HG02798 (cell line): ENCODE results near the gene AGMO.
A peak's percentile ranks its signal among the peaks of the same experiment; 100 is the strongest.
"Not testable (repeated sequence)": the region's sequence is repeated elsewhere in the genome, so short reads cannot be mapped to it uniquely, and the experiment has no call there.

Experiments used
- ATAC-seq: cut with Tn5 transposase; IDR thresholded peaks from one replicate; pipeline ENCODE4 v1.9.1; 2021; ENCODE audit warnings: mild to moderate bottlenecking; ENCODE audit not compliant: unreplicated experiment, poor library complexity

Gene AGMO

DNA sequence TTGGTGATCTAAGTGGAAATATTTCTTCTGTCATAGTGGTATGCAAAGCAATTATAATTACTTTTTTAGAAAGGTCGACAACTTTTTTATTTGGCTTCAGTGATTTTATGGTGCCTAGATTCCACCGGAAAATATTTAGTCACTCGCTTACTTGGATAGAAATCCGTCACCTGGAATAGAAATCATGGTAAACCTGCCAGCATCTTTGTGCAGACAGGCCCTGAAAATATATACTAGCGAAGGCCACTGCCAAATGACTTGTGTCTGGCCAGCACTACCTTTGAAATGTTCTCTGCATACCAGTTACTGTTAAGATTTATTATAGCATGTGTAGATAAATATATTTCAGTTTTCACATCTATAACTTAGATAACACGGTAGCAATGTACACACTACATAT, 226.4 kb downstream of the AGMO start:
- no peak for ATAC-seq

DNA sequence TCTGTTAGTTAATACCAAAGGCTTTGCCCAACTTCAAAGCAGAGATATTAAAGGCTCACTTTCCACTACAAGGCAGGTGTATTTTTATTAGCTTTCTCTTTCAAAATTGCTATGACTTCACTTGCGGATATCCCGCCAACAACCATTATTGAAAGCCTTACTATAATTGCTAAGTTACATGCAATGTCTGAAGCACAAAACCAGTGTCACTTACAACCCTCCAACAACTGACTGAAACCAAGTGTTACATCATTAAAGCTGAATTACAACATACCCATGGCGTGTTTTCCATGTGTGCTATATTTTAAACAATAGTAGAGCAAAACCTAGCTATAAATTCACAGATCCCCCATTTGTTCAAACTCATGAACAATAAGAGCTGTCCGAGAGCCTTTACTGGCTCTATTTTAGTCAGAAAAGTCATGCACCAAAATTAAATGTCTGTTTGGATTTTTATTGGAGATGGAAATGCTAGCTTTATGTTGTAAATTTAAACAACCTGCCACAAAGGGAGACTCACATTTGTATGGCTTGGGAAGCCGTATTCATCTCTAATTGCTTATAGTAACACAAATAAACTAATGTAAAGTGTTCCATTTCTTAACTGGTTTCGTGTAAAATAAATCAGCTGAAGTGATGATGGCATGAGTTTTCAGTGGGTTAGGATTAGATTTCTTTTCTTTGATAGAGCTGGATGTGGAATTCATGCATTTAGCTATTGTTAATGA, 227.1 kb downstream of the AGMO start:
- ATAC-seq: no peak

- no peak for ATAC-seq
Measured at GRCh38 chr7:15332956-15333355, 228.9 kb downstream of the AGMO start.

- no peak for ATAC-seq
Measured at GRCh38 chr7:15330943-15331342, 230.9 kb downstream of the AGMO start.

- no peak for ATAC-seq
Measured at GRCh38 chr7:15327001-15327400, 234.8 kb downstream of the AGMO start.

- no peak for ATAC-seq
Measured at GRCh38 chr7:15326044-15326644, 235.7 kb downstream of the AGMO start.

GRCh38 chr7:15323550-15323949, 238.3 kb downstream of the AGMO start:
- no peak for ATAC-seq

GRCh38 chr7:15317215-15317614, 244.6 kb downstream of the AGMO start:
- no peak for ATAC-seq

DNA sequence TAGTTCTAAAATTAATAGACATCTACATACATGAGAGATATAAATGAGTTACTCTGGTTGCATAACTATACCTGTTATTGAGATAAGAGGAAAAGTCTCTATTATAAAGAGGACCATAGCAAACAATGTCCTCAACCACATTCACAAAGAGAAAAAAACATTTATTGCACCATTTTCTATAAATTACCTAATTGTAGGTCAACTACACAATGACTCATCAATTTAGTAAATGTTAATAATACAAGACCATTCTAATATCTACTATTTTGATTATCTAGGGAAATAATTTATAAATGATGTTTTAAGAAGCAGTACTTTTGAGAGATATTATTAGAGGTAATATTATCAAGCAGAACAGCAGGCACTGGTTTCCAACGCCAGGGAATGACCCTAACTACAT, 246.1 kb downstream of the AGMO start:
- ATAC-seq: no peak

- ATAC-seq: no peak
Measured at GRCh38 chr7:15314922-15315321, 246.9 kb downstream of the AGMO start.

DNA sequence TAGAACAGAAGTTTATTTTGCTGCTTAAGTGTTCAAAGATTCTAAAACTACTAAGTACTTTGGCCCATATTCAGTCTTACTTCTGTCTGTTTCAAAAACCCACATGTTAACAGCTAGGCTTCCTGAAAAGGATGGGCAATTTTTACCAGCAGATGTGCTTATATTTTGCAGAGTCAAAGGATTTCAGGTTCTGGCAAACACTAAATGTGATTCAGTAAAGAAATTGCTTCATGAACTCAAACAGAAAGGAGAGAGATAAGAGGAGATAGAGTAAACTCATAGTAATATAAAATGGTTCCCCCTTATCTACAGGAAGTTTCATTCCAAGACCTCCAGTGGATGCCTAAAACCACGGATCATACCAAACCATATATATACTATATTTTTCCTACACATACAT, 248.5 kb downstream of the AGMO start:
- no peak for ATAC-seq

DNA sequence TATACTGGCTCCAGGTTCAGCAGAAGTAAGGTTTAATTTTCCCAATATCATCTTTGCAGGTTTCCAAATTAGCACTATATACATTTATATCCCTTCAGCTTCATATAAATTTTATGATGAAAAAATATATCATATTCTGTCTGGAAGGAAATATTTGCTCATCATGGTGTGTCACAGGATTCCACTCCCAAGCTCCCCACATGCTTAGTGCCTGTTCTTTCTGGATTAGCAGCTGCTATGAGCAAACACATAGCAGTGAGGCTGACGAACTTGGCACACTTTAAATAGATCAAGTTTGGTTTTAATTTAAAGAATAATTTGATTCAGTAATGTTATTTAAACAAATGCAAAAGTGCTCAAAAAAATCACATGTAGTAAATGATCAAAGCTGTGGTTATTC, 251.9 kb downstream of the AGMO start:
- ATAC-seq: no peak

DNA sequence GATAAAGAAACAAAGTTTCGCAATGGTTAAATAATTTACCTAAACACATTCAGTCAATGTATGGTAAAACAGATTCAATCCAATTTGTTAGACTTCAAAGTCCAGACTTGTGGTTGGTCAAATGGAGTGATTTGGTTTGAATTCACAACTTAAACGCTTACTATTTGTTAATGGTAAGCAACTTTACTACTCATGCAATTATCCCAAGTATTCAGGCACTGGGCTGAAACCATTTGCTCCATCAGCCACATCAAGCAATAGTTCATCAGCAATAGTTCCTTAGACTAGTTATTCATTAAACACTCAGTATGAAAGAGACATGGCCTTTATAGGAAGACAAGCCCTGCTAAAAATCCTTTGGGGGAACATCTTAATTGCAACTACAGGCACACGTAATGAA, 253.0 kb downstream of the AGMO start:
- ATAC-seq: no peak

DNA sequence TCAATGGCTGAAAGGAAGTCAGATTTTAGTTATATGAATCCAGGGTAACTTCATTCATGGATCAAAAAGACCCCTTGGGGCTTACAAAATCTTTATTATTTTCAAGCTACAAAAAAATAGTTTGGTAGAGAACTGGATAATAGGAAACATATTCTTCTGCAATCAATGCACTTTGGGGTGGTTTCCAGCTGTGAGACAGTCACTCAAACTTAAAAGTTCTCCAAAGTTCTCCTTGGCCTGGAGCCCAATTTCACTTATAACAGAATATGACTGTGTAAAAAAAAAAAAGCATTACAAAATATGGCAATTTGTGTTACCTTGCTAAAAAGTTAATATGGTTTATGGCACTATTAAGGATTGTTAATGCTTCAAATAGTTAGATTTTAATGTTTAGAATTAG, 255.5 kb downstream of the AGMO start:
- no peak for ATAC-seq

DNA sequence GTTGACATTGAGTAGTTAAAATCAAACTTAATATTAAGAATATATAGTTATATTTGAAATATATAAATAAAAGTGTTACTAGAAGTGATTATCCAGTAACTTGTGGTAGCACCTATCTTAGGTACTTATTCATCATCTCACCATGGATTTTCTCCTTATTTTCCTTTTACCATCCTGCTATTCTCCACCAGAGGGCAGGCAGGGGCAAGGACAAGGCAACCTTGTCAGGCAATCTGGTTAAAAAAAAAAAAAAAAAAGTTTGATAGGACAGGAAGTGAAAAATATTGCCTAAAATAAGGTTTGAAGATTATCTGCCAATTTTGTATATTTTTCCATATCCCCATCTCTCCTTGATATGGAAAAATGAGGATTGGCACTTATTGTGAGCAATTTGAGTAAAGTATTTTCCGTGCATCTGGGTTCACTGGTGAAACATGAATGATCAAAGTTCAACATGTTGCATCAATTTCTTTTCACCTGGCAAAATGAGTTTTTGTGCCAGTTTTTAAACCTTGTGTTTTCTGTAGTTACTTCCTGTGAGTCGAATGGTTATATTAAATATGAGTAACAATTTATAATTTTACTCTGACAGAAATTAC, 256.7 kb downstream of the AGMO start:
- peak; percentile 77 for ATAC-seq

DNA sequence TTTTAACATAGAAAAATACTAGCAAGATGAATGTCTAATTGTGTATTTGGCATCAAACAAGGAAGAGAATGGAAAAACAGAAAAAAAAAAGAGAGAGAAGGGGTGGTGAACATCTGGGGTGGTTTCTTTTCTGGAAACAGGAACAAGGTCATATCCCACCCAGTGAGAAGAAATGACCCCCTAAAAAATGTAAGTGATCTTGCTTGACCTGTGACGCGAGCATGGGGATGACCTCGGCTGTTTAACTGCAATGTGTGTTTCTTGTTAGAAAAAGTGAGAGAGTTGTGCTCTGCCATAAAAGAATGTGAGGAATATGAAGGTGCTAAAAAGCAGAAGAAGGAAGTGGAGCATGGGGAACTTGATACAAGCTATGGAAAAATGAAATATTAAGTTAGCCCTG, 258.5 kb downstream of the AGMO start:
- no peak for ATAC-seq

DNA sequence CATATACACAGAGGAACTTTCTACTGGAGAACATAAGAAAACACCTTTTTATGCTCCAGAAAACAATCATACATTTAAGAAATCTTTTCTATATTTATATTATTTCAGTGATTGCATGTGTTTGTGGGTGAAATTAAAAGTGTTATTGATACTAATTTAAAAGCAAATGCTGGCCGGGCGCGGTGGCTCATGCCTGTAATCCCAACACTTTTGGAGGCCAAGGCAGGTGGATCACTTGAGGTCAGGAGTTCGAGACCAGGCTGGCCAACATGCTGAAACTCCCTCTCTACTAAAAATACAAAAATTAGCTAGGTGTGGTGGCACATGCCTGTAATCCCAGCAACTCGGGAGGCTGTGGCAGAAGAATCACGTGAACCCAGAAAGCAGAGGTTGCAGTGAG, 260.8 kb downstream of the AGMO start:
- ATAC-seq: not testable (repeated sequence)

DNA sequence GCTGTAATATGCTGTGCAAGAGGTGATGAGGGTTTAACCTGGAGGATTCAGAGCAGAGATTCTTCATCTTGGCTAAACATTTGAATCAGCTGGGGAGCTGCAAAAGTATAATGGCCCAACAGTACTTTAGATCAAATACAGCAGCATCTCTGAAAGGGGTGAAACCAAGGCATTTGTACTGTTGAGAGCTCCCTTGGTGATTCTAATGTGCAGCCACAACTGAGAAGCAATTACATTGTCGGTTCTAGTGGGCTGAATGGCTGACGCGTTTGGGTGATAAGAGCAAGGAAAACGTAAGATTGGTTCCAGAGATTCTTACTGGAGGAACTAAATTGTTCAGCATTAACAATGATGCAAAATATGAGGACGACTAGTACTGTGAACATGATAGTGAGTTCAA, 269.7 kb downstream of the AGMO start:
- ATAC-seq: no peak

- no peak for ATAC-seq
Measured at GRCh38 chr7:15291699-15292098, 270.1 kb downstream of the AGMO start.

GRCh38 chr7:15288741-15289140, 273.1 kb downstream of the AGMO start:
- ATAC-seq: no peak

GRCh38 chr7:15284396-15284795, 277.4 kb downstream of the AGMO start:
- no peak for ATAC-seq
